ENCODE data around the gene CLEC17A. TPM values are rescaled to one million over a fixed set of nuclear protein-coding genes. Genes with fewer than 3 reads are reported as not detected.
"Not testable (repeated sequence)": the region's sequence is repeated elsewhere in the genome, so short reads cannot be mapped to it uniquely, and the experiment has no call there.

Gene CLEC17A
- total RNA-seq, 2 experiments from 2014 or later: 0.60 to 0.83 TPM

DNA sequence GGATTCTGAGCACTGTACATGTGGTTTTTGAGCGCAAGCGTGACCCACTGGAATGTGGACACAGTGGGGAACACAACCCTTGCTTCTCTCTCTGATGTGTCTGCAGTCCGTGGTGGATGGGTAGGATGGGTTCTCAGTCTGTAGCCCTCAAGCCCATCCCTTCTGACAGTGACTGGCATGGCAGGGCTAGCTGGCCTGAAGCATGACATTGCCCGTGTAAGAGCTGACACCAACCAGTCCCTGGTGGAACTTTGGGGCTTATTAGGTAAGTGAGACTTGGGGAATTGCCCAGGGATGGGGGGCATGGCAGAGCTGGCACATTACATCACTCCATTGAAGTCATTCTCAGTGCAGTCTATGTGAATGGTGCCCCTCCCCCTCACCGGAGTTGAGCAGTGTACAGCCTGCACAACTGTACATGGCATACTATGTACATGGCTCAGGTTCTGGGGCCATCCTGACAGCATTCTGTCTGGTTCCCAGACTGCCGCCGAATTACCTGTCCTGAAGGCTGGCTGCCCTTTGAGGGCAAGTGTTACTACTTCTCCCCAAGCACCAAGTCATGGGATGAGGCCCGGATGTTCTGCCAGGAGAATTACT lies 16.8 kb downstream of the CLEC17A start:
- H3K4me1 Mint-ChIP-seq (ENCODE audit: low read depth): peaks cover 6% of the 10 kb centered on the region
- intact Hi-C loops (cut with micrococcal nuclease): no loop called here
- CTCF ChIA-PET: no interaction called here
- TF ChIP-seq, protein P1, sequence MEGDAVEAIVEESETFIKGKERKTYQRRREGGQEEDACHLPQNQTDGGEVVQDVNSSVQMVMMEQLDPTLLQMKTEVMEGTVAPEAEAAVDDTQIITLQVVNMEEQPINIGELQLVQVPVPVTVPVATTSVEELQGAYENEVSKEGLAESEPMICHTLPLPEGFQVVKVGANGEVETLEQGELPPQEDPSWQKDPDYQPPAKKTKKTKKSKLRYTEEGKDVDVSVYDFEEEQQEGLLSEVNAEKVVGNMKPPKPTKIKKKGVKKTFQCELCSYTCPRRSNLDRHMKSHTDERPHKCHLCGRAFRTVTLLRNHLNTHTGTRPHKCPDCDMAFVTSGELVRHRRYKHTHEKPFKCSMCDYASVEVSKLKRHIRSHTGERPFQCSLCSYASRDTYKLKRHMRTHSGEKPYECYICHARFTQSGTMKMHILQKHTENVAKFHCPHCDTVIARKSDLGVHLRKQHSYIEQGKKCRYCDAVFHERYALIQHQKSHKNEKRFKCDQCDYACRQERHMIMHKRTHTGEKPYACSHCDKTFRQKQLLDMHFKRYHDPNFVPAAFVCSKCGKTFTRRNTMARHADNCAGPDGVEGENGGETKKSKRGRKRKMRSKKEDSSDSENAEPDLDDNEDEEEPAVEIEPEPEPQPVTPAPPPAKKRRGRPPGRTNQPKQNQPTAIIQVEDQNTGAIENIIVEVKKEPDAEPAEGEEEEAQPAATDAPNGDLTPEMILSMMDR (IDR thresholded peaks at IDR 0.05): no peak
- H3K9me3 Mint-ChIP-seq: peaks cover 6% of the 10 kb centered on the region
- no peak overlapping the region for H3K4me3 Mint-ChIP-seq
- POLR2A ChIA-PET: no interaction called here
- ATAC-seq: no peak
- no peak for DNase-seq
- no peaks in the 10 kb centered on the region for H3K27me3 Mint-ChIP-seq
- H3K27ac Mint-ChIP-seq: no peak overlapping the region
- H3K36me3 Mint-ChIP-seq (ENCODE audit: low read depth): peaks cover 2% of the 10 kb centered on the region

DNA sequence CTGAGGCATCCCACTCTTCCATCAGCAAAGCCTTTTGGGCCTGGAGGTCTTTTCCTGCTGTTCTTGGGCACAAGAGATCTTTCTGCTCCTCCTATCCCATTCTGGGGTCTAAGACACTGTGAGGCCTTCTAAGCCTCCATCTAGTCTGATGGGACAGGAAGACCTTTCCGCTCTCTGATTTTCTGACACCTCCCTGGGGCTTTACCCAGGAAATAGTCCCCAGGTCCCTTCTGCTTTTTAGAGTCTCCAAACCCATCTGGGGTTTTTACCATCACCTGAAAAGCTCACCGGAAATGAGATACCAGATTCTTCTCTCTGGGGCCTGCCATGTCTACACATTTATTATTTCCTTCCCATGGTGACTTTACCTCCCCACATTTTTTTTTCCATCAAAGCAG lies 21.1 kb downstream of the CLEC17A start:
- H3K4me3 Mint-ChIP-seq: no peak overlapping the region

DNA sequence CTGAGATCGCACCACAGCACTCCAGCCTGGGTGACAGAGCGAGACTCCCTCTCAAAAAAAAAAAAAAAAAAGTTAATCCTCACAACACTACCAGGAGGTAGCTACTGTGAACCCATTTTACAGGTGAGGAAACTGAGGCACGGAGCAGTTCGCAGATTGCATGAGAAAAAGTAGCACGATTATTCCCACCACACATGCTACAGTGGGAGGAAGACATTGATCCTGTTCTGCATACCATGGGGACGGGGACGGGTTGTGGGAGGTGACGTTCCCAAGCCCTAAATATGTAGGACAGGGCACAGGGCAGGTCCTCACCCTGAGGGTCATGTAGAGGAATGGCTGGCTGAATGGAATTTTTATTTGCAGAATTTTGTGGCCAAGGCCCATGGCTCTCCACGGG lies 23.7 kb downstream of the CLEC17A start:
- CTCF ChIA-PET: no interaction called here
- ATAC-seq (no peak), DNase-seq (no peak)
- POLR2A ChIA-PET: no interaction called here
- intact Hi-C loops (cut with micrococcal nuclease): no loop called here
- H3K4me3 Mint-ChIP-seq: no peak overlapping the region
- H3K27me3 Mint-ChIP-seq: no peaks in the 10 kb centered on the region
- H3K27ac Mint-ChIP-seq: no peak overlapping the region
- TF ChIP-seq, protein P1 (IDR thresholded peaks at IDR 0.05): no peak
- H3K4me1 Mint-ChIP-seq (ENCODE audit: low read depth): peaks cover 6% of the 10 kb centered on the region
- H3K36me3 Mint-ChIP-seq (ENCODE audit: low read depth): no peaks in the 10 kb centered on the region
- H3K9me3 Mint-ChIP-seq: no peaks in the 10 kb centered on the region

More for the DNA sequence above, 21.1 kb downstream of the CLEC17A start:
- ChIA-PET POLR2A (no interaction called here), CTCF (no interaction called here)
- intact Hi-C loops (cut with micrococcal nuclease): no loop called here
- DNase-seq: no peak
- Mint-ChIP-seq H3K36me3 (ENCODE audit: low read depth) (no peaks in the 10 kb centered on the region), H3K4me1 (ENCODE audit: low read depth) (peaks cover 6% of the 10 kb centered on the region), H3K9me3 (no peaks in the 10 kb centered on the region), H3K27ac (peak overlapping the region; percentile 67), H3K27me3 (no peaks in the 10 kb centered on the region)
- ATAC-seq: peak; percentile 70
- TF ChIP-seq, protein P1 (IDR thresholded peaks at IDR 0.05): no peak

DNA sequence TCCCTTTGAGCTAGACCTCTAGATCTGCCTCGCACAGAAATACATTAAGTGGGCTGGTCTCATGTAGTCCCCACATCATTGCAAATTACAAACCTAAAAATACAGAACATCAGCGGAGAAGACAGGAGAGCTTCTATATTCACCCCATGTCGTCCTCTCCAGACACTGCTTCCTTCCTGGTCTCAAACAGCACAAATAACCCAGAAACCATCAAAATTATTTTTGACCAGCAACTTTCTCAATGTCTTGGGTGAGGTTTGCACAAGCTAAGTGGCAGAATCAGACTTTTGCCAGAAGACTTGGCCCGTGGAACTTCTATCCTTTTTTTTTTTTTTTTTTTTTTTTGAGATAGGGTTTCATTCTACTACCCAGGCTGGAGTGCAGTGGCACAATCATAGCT lies 28.2 kb downstream of the CLEC17A start:
- Mint-ChIP-seq H3K4me1 (ENCODE audit: low read depth) (peaks cover 4% of the 10 kb centered on the region), H3K27me3 (no peaks in the 10 kb centered on the region), H3K4me3 (no peak overlapping the region), H3K36me3 (ENCODE audit: low read depth) (no peaks in the 10 kb centered on the region), H3K9me3 (no peaks in the 10 kb centered on the region), H3K27ac (no peak overlapping the region)
- ChIA-PET CTCF (interaction anchor here (1.1 to 1.2 kb wide), 2 partner anchors 37 to 175 kb away, joined by 3 read pairs; no protein-coding TSS in a partner anchor), POLR2A (no interaction called here)
- intact Hi-C loops (cut with micrococcal nuclease): no loop called here
- ATAC-seq (no peak), DNase-seq (no peak)
- TF ChIP-seq, protein P1 (IDR thresholded peaks at IDR 0.05): no peak

DNA sequence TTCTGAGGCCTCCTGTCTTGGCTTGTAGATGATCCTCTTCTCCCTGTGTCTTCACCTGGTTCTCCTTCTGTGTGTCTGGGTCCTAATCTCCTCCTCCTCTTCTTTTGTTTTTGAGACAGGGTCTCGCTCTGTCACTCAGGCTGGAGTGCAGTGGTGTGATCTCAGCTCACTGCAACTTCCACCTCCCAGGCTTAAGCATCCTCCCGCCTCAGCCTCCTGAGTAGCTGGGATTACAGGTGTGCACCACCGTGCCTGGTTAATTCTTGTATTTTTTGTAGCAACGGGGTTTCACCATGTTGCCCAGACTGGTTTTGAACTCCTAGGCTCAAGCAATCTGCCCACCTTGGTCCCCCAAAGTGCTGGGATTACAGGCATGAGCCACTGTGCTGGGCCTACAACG lies 29.4 kb downstream of the CLEC17A start:
- CTCF ChIA-PET; intact Hi-C loops (cut with micrococcal nuclease); H3K9me3 Mint-ChIP-seq; H3K27ac Mint-ChIP-seq; H3K36me3 Mint-ChIP-seq (ENCODE audit: low read depth); POLR2A ChIA-PET; H3K4me1 Mint-ChIP-seq (ENCODE audit: low read depth); H3K27me3 Mint-ChIP-seq; H3K4me3 Mint-ChIP-seq; ATAC-seq; DNase-seq: not testable (repeated sequence)
